ENCODE results near the gene SGPL1.

The SGPL1 gene

GRCh38 chr10:70836319-70836718 lies 20.6 kb downstream of the SGPL1 start:
- no peak overlapping the region for H3K4me3 ChIP-seq (ENCODE audit: low read depth, low read length)
- TF ChIP-seq, protein P1, sequence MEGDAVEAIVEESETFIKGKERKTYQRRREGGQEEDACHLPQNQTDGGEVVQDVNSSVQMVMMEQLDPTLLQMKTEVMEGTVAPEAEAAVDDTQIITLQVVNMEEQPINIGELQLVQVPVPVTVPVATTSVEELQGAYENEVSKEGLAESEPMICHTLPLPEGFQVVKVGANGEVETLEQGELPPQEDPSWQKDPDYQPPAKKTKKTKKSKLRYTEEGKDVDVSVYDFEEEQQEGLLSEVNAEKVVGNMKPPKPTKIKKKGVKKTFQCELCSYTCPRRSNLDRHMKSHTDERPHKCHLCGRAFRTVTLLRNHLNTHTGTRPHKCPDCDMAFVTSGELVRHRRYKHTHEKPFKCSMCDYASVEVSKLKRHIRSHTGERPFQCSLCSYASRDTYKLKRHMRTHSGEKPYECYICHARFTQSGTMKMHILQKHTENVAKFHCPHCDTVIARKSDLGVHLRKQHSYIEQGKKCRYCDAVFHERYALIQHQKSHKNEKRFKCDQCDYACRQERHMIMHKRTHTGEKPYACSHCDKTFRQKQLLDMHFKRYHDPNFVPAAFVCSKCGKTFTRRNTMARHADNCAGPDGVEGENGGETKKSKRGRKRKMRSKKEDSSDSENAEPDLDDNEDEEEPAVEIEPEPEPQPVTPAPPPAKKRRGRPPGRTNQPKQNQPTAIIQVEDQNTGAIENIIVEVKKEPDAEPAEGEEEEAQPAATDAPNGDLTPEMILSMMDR (IDR thresholded peaks at IDR 0.05; ENCODE audit: low read depth, low read length) = no peak

DNA sequence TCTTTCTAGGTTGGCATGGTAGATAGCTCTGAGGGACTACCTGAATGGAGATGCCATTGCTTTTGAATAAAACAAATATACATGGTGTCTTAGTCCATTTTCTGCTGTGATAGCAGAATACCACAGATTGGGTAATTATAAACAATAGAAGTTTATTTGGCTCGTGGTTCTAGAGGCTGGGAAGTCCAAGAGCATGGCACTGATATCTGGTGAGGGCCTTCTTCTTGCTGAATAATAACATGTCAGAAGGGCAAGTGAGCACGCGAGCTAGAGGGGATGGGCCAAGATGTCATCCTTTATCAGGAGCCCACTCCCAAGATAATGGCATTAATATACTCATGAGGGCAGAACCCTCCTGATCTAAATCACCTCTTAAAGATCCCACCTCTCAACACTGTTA lies 21.9 kb downstream of the SGPL1 start:
- TF ChIP-seq, protein P1 (IDR thresholded peaks at IDR 0.05; ENCODE audit: low read depth, low read length) = no peak
- no peak overlapping the region for H3K4me3 ChIP-seq (ENCODE audit: low read depth, low read length)

- TF ChIP-seq, protein P1 (IDR thresholded peaks at IDR 0.05; ENCODE audit: low read depth, low read length) = no peak
- no peak overlapping the region for H3K4me3 ChIP-seq (ENCODE audit: low read depth, low read length)
Measured at GRCh38 chr10:70838270-70838805, 22.6 kb downstream of the SGPL1 start.

DNA sequence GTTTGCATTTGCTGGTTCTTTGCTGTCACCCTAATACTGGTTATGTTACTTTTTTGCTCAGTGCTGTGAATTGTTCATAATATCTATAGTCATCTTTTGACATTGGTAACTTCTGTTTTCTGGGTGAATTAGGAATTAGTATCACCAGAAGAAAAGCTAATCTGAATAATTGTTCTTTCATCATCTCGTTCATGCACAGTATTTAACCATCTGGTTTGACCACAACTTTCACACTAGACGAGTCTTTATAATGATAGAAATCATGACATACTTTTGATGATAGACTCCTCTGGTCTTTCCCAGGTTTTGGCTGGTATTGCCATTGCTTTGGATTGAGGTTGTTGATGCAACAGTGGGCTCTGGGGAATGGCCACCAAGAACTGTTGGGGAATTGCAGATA lies 25.1 kb downstream of the SGPL1 start:
- TF ChIP-seq, protein P1 (IDR thresholded peaks at IDR 0.05; ENCODE audit: low read depth, low read length) = no peak
- H3K4me3 ChIP-seq (ENCODE audit: low read depth, low read length) = no peak overlapping the region

GRCh38 chr10:70843333-70843732 lies 27.6 kb downstream of the SGPL1 start:
- H3K4me3 ChIP-seq (ENCODE audit: low read depth, low read length) = no peak overlapping the region
- TF ChIP-seq, protein P1 (IDR thresholded peaks at IDR 0.05; ENCODE audit: low read depth, low read length) = no peak

GRCh38 chr10:70843776-70844489 lies 28.2 kb downstream of the SGPL1 start:
- TF ChIP-seq, protein P1 (IDR thresholded peaks at IDR 0.05; ENCODE audit: low read depth, low read length) = no peak
- H3K4me3 ChIP-seq (ENCODE audit: low read depth, low read length) = no peak overlapping the region

DNA sequence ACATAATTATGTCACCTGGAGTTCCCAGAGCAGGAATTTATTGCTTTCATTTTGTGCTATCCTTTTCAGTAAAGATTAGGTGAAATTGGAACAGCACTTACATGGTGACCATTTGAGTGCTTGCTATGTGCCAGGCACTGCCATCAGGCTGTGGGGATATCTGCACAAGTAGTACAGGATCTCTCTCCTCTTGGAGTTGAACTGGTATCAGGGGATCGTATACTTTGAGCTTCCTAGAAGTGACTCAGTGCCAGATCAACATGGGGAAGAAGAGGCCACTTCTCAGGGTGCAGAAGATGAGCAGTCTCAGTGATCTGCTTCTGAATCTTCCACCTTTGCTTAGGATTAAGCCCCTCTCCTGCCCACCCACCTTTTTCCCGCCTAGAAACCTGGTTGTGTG lies 29.5 kb downstream of the SGPL1 start:
- TF ChIP-seq, protein P1 (IDR thresholded peaks at IDR 0.05; ENCODE audit: low read depth, low read length) = no peak
- no peak overlapping the region for H3K4me3 ChIP-seq (ENCODE audit: low read depth, low read length)

Data from WI38 (cell line).